SK-N-SH treated with all-trans-retinoic acid at 6 μM for 48 hours (cell line): ENCODE data around the gene ZNF423.
A peak's percentile ranks its signal among the peaks of the same experiment; 100 is the strongest.

ENCODE experiments used
- ATAC-seq: fragments of 200-7000 bp; cut with Tn5 transposase; 3 replicates; pipeline ENCODE4 v1.9.1; 2020; ENCODE audit warnings: mild to moderate bottlenecking, moderate library complexity
- ARNTL ChIP-seq: fragments of 450-650 bp; formaldehyde crosslinking; IDR thresholded peaks from 2 replicates; pipeline ENCODE4 v1.5.0; 2020; ENCODE audit warnings: low read depth, mild to moderate bottlenecking, moderate library complexity, borderline replicate concordance
- BACH2 ChIP-seq: fragments of 250-450 bp; sonication (Bioruptor Pico); IDR thresholded peaks from 2 replicates; pipeline ENCODE4 v1.9.0; 2021; ENCODE audit warnings: mild to moderate bottlenecking, borderline replicate concordance
- ISL1 ChIP-seq: fragments of 250-450 bp; sonication (Bioruptor Pico); IDR thresholded peaks from 2 replicates; pipeline ENCODE4 v2.1.2; 2022; ENCODE audit warnings: mild to moderate bottlenecking, moderate library complexity
- OSR1 ChIP-seq: fragments of 250-450 bp; sonication (Bioruptor Pico); IDR thresholded peaks from 2 replicates; pipeline ENCODE4 v1.8.0; 2022; ENCODE audit warnings: moderate library complexity, mild to moderate bottlenecking, inconsistent platforms
- PPARA ChIP-seq: fragments of 250-450 bp; sonication (Bioruptor Pico); IDR thresholded peaks from 2 replicates; pipeline ENCODE4 v1.5.0; 2020; ENCODE audit warnings: mild to moderate bottlenecking, borderline replicate concordance
- RARB ChIP-seq: fragments of 250-450 bp; sonication (Bioruptor Pico); IDR thresholded peaks from 2 replicates; pipeline ENCODE4 v1.8.0; 2021; ENCODE audit warnings: mild to moderate bottlenecking, moderate library complexity
- SNAI2 ChIP-seq: fragments of 250-450 bp; sonication (Bioruptor Pico); IDR thresholded peaks from 2 replicates; pipeline ENCODE4 v1.5.0; 2020; ENCODE audit warnings: mild to moderate bottlenecking, moderate library complexity
- TCF4 ChIP-seq: fragments of 250-450 bp; sonication (Bioruptor Pico); IDR thresholded peaks from 2 replicates; pipeline ENCODE4 v1.8.0; 2021; ENCODE audit warnings: mild to moderate bottlenecking, moderate library complexity, borderline replicate concordance
- ZC3H10 ChIP-seq: fragments of 250-450 bp; sonication (Bioruptor Pico); IDR thresholded peaks from 2 replicates; pipeline ENCODE4 v1.5.1; 2021; ENCODE audit warnings: mild to moderate bottlenecking, moderate library complexity
- ZFP3 ChIP-seq: fragments of 250-450 bp; sonication (Bioruptor Pico); IDR thresholded peaks from 2 replicates; pipeline ENCODE4 v1.5.0; 2020; ENCODE audit warnings: mild to moderate bottlenecking, moderate library complexity
- ZNF70 ChIP-seq: fragments of 450-650 bp; formaldehyde crosslinking; IDR thresholded peaks from 2 replicates; pipeline ENCODE4 v1.5.0; 2020; ENCODE audit warnings: mild to moderate bottlenecking, moderate library complexity
- TF ChIP-seq, protein P1 (sequence below): fragments of 250-450 bp; sonication (Bioruptor Pico); IDR thresholded peaks from 2 replicates; pipeline ENCODE4 v1.5.1; 2021; ENCODE audit warnings: mild to moderate bottlenecking, moderate library complexity
- TF ChIP-seq, protein P2 (sequence below): fragments of 250-450 bp; sonication (Bioruptor Pico); IDR thresholded peaks from 2 replicates; pipeline ENCODE4 v1.5.1; 2020; ENCODE audit warnings: low read depth, mild to moderate bottlenecking, moderate library complexity
- TF ChIP-seq, protein P3 (sequence below): fragments of 250-450 bp; sonication (Bioruptor Pico); IDR thresholded peaks from 2 replicates; pipeline ENCODE4 v1.5.0; 2020; ENCODE audit warnings: mild to moderate bottlenecking, moderate library complexity
- TF ChIP-seq, protein P4 (sequence below): fragments of 250-450 bp; sonication (Bioruptor Pico); IDR thresholded peaks from 2 replicates; pipeline ENCODE4 v1.8.0; 2020; ENCODE audit warnings: mild to moderate bottlenecking, moderate library complexity, borderline replicate concordance

ZNF423 gene

GRCh38 chr16:49621241-49622083 is 234.4 kb downstream of the ZNF423 start (continued):
- TF ChIP-seq, protein P1, sequence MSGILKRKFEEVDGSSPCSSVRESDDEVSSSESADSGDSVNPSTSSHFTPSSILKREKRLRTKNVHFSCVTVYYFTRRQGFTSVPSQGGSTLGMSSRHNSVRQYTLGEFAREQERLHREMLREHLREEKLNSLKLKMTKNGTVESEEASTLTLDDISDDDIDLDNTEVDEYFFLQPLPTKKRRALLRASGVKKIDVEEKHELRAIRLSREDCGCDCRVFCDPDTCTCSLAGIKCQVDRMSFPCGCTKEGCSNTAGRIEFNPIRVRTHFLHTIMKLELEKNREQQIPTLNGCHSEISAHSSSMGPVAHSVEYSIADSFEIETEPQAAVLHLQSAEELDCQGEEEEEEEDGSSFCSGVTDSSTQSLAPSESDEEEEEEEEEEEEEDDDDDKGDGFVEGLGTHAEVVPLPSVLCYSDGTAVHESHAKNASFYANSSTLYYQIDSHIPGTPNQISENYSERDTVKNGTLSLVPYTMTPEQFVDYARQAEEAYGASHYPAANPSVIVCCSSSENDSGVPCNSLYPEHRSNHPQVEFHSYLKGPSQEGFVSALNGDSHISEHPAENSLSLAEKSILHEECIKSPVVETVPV: no peak
- no peak for TF ChIP-seq ZC3H10 (CRISPR knock-in tag)
- no peak for TF ChIP-seq RARB (CRISPR knock-in tag)

DNA sequence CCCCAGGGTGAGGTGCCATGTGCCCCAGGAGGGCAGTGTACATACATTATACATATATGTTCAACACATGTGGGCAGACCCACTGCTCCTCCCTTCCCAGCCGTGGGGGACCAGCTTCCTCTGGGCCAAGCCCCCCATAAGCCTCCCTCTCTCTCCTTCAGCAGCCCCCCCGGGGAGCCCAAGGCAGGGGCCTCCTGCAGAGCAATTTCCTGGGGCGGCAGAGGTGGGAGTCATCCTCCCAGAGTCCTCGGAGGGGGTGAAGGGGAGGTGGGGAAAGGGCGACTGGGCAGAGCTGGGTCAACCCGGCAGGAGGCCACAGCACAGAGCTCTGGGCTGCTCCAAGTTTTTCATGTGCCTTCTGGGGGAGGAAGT is 235.1 kb downstream of the ZNF423 start:
- TF ChIP-seq, protein P2, sequence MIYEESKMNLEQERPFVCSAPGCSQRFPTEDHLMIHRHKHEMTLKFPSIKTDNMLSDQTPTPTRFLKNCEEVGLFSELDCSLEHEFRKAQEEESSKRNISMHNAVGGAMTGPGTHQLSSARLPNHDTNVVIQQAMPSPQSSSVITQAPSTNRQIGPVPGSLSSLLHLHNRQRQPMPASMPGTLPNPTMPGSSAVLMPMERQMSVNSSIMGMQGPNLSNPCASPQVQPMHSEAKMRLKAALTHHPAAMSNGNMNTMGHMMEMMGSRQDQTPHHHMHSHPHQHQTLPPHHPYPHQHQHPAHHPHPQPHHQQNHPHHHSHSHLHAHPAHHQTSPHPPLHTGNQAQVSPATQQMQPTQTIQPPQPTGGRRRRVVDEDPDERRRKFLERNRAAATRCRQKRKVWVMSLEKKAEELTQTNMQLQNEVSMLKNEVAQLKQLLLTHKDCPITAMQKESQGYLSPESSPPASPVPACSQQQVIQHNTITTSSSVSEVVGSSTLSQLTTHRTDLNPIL (CRISPR knock-in tag): 0 out of 2 replicates have a peak, but pooled peaks have one; percentile 1
- no peak for TF ChIP-seq OSR1 (CRISPR knock-in tag)
- TF ChIP-seq, all 23 proteins: peak for 1
- ATAC-seq: peak; percentile 39; the same call in 2 of the 3 replicates

GRCh38 chr16:49620158-49620868 is 235.6 kb downstream of the ZNF423 start:
- peak; percentile 88 for ATAC-seq
- TF ChIP-seq OSR1 (CRISPR knock-in tag): no peak
- no peak for TF ChIP-seq ZFP3 (CRISPR knock-in tag)
- TF ChIP-seq ZNF70 (CRISPR knock-in tag): peak; percentile 4; the same call in 1 of the 2 replicates
- TF ChIP-seq, protein P3, sequence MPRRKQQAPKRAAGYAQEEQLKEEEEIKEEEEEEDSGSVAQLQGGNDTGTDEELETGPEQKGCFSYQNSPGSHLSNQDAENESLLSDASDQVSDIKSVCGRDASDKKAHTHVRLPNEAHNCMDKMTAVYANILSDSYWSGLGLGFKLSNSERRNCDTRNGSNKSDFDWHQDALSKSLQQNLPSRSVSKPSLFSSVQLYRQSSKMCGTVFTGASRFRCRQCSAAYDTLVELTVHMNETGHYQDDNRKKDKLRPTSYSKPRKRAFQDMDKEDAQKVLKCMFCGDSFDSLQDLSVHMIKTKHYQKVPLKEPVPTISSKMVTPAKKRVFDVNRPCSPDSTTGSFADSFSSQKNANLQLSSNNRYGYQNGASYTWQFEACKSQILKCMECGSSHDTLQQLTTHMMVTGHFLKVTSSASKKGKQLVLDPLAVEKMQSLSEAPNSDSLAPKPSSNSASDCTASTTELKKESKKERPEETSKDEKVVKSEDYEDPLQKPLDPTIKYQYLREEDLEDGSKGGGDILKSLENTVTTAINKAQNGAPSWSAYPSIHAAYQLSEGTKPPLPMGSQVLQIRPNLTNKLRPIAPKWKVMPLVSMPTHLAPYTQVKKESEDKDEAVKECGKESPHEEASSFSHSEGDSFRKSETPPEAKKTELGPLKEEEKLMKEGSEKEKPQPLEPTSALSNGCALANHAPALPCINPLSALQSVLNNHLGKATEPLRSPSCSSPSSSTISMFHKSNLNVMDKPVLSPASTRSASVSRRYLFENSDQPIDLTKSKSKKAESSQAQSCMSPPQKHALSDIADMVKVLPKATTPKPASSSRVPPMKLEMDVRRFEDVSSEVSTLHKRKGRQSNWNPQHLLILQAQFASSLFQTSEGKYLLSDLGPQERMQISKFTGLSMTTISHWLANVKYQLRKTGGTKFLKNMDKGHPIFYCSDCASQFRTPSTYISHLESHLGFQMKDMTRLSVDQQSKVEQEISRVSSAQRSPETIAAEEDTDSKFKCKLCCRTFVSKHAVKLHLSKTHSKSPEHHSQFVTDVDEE (CRISPR knock-in tag): peak; percentile 70
- no peak for TF ChIP-seq PPARA
- TF ChIP-seq, protein P2 (CRISPR knock-in tag): 0 out of 2 replicates have a peak, but pooled peaks have one; percentile 4
- no peak for TF ChIP-seq ARNTL (CRISPR knock-in tag)
- TF ChIP-seq TCF4: peak; percentile 52; the same call in 1 of the 2 replicates
- peak; percentile 28; the same call in 1 of the 2 replicates for TF ChIP-seq ISL1 (CRISPR knock-in tag)
- TF ChIP-seq, protein P4, sequence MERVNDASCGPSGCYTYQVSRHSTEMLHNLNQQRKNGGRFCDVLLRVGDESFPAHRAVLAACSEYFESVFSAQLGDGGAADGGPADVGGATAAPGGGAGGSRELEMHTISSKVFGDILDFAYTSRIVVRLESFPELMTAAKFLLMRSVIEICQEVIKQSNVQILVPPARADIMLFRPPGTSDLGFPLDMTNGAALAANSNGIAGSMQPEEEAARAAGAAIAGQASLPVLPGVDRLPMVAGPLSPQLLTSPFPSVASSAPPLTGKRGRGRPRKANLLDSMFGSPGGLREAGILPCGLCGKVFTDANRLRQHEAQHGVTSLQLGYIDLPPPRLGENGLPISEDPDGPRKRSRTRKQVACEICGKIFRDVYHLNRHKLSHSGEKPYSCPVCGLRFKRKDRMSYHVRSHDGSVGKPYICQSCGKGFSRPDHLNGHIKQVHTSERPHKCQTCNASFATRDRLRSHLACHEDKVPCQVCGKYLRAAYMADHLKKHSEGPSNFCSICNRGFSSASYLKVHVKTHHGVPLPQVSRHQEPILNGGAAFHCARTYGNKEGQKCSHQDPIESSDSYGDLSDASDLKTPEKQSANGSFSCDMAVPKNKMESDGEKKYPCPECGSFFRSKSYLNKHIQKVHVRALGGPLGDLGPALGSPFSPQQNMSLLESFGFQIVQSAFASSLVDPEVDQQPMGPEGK: no peak
- no peak for TF ChIP-seq RARB (CRISPR knock-in tag)
- no peak for TF ChIP-seq BACH2
- TF ChIP-seq SNAI2 (CRISPR knock-in tag): no peak

DNA sequence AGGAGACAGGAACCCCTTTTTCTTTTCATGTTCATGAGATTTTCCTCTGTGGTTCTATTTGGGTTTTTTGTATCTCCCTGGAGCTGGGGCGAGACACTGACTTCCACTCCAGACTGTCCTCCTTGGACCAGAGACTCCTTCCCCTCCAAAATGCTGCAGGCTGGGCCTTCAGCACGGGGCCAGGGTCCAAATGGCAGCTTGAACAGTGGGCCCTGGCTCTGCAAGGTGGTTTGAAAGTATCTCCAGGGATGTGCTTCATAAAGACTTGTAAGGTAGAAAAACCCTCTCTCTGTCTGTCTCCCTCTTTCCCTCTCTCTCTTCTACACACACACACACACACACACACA is 236.1 kb downstream of the ZNF423 start:
- TF ChIP-seq, protein P4: no peak
- no peak for TF ChIP-seq ISL1 (CRISPR knock-in tag)
- TF ChIP-seq, protein P3 (CRISPR knock-in tag): no peak
- ATAC-seq: no peak
